HG02870 (cell line): Measurements from ENCODE around the gene CARD11.

Source experiments
- ATAC-seq: cut with Tn5 transposase; IDR thresholded peaks from one replicate; pipeline ENCODE4 v1.9.1; 2021; ENCODE audit warnings: mild to moderate bottlenecking, moderate library complexity; ENCODE audit not compliant: unreplicated experiment

CARD11 gene

DNA sequence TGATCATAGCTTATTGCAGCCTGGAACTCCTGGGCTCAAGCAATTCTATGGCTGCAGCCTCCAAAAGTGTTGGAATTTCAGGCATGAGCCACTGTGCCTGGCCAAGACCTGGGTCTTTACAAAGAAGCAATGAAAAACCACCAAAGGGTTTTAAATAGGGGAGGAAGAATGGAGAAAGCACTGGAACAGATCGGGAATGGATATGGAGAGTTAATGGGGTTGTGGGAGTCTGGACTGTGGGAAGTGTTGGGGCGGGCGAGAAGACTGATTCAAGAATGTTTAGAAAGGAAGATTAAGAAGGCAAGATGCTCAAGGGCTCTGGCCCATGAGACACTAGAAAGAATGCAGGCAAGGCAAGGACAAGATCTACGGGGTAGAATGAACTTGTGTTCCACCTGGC is 98.5 kb downstream of the CARD11 start:
- no peak for ATAC-seq

DNA sequence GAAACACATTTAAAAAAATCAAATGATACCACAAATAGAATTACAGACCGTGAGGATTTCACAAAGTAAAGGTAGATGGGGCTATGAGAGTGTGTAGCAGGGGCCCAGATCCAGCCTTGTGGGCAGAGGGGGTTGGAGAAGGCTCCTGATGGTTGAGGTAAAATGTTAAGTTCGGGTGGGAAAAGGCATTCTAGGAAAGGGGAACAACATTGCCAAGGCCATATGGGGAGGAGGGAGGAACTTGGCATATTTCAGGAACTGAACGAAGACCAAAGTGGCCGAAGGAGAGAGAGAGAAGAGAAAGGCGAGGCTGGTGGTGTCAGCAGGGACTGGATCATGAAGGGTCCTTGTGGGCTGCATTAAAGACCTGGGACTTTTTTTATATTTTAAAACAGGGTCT is 98.9 kb downstream of the CARD11 start:
- no peak for ATAC-seq

DNA sequence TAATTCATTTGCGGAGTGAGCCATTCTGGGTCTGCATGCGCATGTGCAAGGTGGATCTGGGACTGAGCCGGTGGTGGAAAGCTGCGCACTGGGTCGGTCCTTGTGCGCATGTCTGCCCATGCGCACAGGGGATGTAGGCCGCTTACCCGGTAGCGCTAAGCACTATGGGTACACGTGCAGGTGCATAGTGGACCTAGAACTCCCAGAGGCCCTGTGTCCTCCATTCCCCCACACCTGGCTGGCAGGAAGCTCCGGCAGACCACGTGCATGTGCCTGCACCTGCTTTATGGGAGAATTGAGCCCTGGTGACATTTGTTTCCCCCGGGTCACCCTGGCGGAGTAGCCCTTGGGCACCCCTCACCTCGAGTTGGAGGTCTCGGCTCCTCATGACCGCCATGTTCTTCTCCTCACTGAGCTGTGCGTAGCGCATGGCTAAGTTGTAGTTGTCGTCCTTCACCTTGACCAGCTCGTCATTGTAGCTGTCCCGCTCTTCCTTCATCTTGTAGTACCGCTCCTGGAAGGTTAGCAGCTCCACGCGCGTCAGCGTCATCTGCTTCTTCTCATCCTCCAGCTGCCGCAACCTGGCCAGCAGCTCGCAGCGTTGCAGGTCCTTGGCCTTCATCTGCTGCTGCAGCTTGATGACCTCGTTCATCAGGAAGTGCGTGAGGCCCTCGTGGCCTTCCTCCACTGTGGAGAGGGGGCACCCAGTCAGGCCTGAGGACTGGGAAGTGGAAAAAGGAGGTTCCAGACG is 99.6 kb downstream of the CARD11 start:
- no peak for ATAC-seq

DNA sequence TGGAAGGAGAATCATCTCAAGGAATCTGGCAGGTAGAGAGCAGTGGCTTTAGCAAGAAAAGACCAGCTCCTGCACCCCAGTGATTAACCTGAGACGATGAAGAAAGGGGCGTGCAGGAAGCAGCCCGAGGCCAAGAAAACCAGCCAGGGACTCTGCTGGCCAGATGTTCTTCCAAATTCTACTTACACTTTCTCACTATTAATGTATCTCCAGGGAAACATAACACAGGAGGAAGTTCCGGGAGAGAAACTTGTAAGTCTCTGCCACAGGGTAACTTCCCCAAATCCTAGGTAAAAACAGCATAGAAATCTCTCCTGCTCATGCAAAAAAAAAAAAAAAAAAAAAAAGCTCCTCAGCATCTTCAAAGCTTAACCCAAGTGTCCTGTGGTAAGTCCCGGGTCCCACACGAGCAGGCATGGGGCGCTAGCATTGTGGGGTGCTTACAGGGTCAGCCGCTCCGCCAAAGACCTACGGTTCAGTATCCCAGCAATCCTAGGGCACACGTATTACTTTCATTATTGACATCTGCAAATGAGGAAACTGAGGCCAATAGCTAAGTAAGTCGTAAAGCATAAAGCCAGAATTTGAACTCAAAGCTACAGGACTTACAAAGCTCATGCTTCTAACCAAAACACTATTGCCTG is 102.3 kb downstream of the CARD11 start:
- ATAC-seq = no peak

DNA sequence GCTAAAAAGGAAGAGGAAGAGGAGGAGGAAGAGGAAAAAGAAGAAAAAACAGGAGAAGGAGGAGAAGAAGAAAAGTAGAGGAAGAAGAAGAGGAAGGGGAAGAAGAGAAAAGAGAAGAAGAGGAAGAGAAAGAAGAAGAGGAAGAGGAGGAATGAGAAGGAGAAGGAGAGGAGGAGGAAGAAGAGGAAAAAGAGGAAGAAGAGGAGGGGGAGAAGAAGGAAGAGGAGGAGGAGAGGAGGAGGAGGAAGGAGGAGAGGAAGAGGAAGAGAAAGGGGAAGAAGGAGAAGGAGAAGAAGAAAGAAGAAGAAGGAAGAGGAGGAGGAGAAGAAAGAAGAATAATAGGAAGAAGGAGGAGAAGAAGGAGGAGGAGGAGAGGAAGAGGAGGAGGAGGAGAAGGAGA is 103.2 kb downstream of the CARD11 start:
- no peak for ATAC-seq

DNA sequence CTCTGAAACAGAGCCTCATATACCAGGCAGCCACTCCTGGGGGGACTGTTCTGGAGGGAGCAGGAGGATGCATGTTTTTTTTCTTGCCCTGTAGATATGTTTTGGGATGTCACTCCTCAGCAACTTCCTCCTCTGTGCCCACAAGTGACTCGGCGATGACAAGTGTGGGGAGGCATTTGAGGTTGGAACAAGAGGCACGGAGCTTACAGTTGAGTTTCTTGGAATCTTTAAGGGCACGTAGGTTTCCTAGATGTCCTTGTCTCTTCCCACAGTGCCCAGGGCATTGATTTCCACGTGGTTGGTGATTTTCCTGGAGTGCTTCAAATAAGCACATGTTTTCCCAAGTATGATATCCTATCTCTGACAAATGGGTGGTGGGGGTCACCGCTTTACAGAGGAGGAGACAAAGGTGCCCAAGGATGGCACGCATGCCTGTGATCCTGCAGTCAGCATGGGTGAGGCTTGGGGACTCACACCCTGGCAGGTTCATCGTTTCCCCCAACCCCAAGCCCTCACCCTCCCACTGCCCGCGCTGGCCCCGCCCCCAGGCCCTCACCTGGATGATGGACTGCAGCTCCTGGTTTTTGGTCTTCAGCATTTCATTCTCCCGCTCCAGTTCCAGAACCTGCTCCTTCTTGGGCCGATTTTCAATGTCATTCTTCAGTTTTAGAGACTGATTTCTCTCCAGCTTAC is 104.3 kb downstream of the CARD11 start:
- no peak for ATAC-seq

DNA sequence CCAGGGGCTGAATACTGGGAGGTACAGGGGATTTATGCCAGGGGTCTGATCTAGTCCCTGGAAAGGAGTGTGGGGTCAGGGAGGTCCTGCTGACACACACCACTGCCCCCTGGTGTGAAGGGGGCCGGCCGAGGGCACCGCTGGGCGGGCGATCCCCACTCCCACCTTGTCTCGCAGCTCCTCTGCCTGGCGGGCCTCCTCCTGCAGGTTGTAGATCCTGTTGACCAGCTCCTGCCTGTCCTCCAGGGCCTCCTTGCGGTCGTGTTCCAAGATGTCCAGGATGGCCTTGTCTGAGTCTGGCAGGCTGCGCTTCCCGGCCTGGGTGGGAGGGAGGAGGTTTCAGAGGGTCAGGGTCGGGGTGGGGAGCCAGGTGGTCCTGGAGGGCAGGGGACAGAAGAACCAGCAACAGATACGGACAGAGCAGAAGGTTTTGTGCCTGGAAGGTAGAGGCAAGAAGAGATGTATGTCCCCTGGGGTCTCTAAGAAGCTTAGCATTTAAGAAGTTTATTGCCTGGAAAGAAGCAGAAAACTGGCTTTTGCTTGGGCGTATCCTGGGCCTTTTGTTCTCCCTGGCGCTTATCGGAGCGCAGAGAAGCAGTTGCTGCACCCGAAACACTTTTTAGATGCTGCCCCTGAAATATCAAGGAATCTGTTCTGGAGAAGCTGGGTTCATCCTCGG is 105.0 kb downstream of the CARD11 start:
- ATAC-seq = no peak

DNA sequence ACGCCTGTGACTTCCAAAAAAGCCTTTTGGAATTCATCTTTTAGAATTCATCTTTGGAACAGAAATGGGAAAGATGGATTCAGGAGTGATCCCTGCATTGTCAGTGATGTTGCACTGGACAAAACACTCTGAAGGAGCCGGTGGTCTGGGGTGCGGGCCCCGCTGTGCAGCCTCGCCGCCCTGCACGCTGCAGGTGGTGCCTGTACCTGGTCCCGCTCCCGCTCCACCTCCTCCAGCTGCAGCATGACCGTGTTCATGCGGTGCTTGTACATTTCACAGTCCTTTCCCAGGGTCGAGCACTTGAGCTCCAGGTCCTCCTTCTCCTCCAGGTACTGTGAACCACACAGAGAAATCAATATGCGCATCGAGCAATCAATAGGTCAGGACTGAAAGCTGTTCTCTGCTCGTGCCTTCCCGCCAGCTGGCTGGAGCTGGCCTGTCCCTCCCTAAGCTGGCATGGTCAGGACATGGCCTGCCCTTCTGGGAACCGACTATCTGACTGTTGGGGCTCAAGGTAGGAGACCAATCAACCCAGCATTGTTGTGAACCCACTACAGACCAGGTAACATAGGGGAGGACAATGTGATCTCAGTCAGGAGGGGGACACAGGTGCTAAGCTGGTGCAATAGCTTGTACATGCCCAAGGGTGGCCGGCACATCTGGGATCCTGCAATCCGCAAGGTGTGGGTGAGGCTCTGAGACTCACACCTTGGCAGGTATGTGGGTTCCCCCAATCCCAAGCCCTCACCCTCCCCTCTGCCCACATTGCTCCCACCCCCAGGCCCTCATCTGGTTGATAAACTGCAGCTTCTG is 105.8 kb downstream of the CARD11 start:
- ATAC-seq = no peak

DNA sequence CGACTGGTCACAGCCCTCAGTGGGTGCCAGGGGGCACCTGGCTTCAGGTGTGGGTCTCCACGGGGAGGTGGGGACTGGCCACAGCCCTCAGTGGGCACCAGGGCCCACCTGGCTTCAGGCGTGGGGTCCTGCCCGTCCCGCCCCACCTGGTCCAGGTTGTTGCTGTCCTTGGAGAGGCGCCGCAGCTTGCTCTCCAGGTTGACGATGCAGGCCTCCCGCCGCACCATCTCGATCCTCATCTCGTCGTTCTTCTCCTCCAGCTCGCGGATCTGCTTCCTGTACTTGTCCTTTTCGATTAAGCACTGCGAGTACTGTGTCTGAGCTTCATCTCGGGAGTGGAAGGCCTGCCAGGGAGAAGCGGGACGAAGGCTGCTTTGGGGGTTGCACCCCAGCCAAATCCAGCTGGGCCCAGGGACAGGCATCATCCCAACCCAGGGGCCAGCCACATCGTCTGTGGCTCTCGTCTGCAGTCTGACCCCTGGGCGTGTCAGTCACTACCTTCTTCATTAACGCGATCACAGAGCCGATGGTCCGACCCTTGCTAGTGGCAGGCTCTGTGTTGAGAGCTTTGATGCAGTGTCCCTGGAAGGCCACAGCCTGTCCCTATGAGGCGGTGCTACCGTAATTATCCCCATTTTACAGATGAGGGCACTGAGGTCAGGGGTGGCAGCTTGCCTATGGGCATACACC is 106.6 kb downstream of the CARD11 start:
- no peak for ATAC-seq

DNA sequence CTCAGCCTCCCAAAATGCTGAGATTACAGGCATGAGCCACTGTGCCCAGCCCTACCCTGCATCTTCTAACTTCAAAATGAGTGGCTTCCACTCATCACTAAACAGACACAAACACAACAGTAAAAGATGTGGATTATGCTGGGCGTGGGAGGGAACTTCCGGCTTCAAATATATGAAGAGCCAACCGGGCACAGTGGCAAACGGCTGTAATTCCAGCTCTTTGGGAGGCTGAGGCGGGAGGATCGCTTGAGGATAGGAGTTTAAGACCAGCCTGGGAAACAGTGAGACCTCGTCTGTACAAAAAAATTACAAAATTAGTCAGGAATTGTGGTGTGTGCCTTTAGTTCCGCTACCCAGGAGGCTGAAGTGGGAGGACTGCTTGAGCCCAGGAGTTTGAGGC is 107.4 kb downstream of the CARD11 start:
- ATAC-seq = no peak

DNA sequence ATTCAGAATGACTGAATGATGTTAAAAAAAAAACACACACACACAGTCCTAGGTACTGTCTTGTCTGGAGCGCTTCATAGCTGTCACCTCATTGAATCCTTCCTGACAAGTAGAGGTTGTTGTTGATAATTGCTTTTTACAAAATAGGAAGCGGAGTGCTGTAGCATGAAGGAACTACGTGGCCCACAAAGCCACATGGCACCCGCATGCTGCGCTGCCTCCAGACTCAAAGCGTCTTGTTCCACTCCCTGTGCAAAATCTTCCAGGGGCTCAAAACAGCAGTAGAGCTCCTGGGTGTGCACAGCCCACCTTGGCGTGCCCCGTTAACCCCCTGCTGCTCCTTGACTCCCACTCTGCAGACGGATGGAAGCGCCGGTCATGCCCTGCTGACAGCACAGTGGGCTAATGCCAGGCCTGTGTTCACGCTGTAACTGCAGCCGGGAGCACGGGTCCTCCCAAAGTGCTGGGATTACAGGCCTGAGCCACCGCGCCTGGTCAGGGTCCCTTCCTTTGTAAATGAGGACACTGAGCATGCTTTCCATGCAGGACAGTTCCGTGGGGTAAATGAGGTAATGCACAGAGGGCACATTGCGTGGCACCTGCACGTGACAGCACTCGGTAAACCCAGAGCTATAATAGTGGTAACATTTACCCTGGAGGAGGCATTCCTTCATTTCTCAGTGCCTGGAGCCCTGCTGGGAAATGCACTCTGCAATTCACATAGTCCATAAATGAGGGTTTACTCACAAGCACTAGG is 108.5 kb downstream of the CARD11 start:
- ATAC-seq = no peak

DNA sequence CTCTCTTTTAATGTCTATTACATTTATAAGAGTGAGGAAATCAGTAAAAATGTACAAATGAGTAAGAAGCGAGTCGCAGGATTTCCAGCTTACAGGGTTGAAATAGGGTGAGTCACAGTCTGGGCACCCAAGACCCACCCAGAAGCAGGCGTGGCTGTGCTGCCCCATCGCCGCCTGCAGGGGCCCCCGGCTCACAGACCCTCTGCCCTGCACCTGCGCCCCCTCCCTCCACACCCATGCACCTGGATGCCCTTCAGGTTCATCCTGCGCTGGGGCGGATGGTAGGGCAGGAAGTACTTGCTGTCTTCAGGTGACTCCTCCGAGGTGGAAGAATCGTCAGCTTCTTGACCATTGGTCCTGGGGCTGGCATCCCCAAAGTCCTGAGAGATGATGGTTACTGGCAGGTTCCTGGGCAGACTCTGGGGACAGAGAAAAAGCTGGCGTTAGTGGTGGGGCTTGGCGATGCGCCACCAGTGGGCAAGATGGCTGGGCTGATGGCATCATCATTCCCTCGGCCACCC is 109.4 kb downstream of the CARD11 start:
- no peak for ATAC-seq

DNA sequence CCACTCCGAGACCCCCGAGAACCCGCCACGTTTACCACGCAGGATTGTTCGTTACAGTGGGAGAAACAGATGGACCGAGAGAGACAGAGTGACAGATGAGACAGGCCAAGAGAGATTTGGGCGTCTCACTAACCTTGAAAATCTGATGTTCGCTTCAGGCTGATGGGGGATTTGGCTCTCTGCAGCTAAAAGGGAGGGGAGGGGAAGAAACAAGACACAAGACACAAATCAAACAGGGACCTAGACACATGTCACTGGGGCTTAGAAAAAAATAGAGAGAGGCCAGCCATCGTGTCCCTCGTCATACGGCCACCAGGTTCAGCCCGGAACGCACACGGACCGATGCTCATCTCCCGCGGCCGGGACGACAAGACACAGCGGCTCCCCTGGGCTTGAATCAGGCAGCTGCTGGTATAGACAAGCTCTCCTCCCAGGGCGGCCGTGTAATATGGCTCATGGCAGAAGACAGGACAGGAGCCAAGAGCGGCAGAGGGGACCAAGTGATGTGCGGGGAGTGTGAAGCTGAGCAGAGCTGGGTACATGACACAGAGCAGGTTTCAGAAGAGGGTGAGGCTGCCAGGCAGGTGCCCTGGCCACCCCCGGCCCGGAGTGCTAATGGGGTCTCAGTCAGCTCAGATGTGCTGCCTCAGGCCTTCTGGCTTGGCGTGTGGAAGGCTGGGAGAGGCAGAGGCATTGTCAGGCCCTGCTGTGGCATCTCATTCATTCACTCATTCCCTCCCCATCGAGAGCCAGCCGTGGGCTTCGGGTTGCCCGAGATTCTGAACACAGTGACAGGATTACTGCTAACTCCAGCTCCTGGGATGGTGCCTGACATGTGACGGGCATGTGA is 111.0 kb downstream of the CARD11 start:
- ATAC-seq = no peak

DNA sequence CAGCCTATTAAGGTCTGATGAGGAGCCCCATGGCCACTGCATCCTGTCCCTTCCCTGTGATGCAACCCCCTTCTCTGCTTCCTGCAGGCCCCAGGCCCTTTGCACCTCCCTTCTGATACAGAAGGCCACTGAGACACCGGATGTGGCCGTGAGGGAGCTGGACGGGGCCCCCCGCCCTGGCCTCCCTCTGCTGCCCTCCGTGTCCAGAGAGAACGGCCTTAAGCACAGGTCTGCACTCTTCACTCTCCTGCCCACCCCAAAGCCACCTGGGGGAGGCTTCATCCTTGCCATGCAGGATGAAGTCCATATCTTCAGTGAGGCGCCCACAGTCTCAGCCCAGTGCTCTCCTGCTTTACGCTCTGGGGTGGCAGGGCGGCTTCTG is 112.6 kb downstream of the CARD11 start:
- no peak for ATAC-seq

DNA sequence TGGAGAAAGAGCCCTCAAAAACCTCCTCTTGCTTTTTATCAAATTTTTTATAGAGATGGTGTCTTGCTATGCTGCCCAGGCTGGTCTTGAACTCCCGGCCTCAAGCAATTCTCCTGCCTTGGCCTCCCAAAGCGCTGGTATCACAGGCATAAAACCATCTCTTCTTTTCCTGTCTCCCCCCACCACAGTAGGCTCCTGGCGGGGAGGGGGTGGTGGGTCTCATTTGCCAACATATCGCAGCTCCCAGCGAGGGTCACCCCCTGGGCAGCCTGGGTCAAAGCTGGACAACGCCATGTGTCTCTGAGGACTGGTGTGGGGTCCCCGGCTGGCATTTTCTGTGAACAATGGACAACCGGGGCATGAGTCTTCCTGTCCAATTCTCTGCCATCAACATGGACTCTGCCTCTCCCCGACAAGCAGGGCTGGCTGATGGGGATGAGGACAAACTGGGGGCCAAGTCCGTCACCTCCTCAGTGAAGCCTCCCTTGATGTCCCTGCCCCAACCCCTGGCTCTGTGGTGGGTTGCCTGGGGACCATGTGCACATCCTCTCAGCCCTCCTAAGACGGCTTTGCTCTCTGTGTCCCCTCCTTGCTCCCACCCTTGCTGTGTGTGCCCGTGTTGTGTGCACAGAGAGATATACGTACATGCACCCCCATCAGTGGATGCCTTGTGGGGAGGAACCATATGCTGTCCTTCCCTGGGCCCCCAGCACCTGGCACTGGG is 113.2 kb downstream of the CARD11 start:
- ATAC-seq = no peak

DNA sequence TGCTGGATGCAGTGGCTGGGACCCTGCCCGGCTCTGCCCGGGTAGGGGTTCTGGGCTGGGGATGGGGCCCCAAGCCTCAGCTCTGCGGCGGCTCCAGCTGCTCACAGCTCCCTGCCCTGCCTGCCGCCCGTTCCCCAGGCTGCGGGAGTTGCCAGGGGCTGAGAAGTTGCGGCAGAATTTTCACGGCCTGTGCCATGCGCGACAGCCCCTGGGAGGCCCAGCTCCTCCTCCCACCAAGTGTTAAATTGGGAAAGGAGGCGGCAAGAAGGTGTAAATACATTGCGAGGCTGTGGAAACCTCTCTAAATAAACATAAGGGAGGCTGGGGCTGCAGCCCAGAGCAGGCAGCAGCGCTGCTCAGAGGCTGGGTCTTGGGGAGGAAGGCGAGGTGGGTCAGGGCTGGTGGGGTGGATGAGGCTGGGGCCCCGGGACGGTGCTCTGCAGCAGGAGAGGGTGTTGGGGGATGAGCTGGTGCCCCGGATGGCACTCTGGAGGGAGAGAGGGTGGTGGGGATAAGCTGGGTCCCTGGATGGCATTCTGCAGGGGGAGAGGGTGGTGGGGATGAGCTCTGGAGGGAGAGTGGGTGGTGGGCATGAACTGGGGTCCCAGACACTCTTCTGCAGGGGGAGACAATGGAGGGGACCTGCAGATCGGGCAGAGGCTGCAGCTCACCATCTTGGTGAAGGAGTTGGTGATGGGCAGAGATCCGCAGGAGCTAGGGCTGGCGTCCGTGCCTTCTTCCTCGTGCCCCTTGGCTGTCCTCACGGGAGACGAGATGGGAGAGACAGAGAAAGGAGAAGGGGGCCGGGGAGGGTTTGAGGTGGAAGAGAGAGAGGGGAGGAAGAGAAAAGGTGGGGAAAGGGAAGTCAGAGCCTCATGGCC is 114.1 kb downstream of the CARD11 start:
- no peak for ATAC-seq
